H1 (cell line): ENCODE data around the gene MGME1. TPM values are rescaled to one million over a fixed set of nuclear protein-coding genes. Genes with fewer than 3 reads are reported as not detected.

Experiments used
- CTCF ChIA-PET: fragments of 300-600 bp; sonication (Branson Sonifier 250); formaldehyde crosslinking; loops from one replicate; lab custom pipeline; 2021; ENCODE audit not compliant: partially characterized antibody; lab: Charles Lee
- POLR2A ChIA-PET: fragments of 300-600 bp; sonication (Branson Sonifier 250); formaldehyde crosslinking; loops from one replicate; lab custom pipeline; 2021; ENCODE audit warnings: inconsistent platforms; ENCODE audit not compliant: partially characterized antibody; lab: Charles Lee
- DNase-seq, 2 experiments: peaks; one replicate each; pipeline versions ENCODE4 v3.0.0 to v3.0.0-alpha.2; 2010 to 2022; ENCODE audit warnings: low spot score in 2 of 2, low read depth in 1 of 2, mixed read lengths in 1 of 2
- FAIRE-seq: peaks from 2 replicates; lab custom pipeline; 2011; peaks lifted over from hg19 to GRCh38; lab: Jason Lieb, UNC
- H2AFZ ChIP-seq: 2 replicates; pipeline ENCODE4 v1.8.1; 2012; ENCODE audit warnings: low read length, inconsistent platforms
- H2AK5ac ChIP-seq: 2 replicates; pipeline ENCODE4 v1.6.1; 2013; ENCODE audit warnings: low read depth, low read length
- H2BK120ac ChIP-seq: replicated peaks from 2 replicates; pipeline ENCODE3; 2013; ENCODE audit warnings: low read depth, low read length, inconsistent platforms
- H2BK12ac ChIP-seq: 2 replicates; pipeline ENCODE4 v1.6.1; 2013; ENCODE audit warnings: low read depth, low read length
- H2BK15ac ChIP-seq: 2 replicates; pipeline ENCODE4 v1.6.1; 2013; ENCODE audit warnings: low read length
- H2BK20ac ChIP-seq: 2 replicates; pipeline ENCODE4 v1.6.1; 2013; ENCODE audit warnings: low read length
- H2BK5ac ChIP-seq: 2 replicates; pipeline ENCODE4 v1.6.1; 2013; ENCODE audit warnings: low read depth, low read length
- H3K14ac ChIP-seq: 2 replicates; pipeline ENCODE4 v1.6.1; 2013; ENCODE audit warnings: inconsistent platforms; ENCODE audit not compliant: insufficient read length
- H3K18ac ChIP-seq: 2 replicates; pipeline ENCODE4 v1.6.1; 2013; ENCODE audit warnings: low read length; ENCODE audit errors: extremely low read depth
- H3K23ac ChIP-seq: 2 replicates; pipeline ENCODE4 v1.6.1; 2013; ENCODE audit warnings: inconsistent platforms; ENCODE audit not compliant: insufficient read length
- H3K23me2 ChIP-seq: 2 replicates; pipeline ENCODE4 v1.6.1; 2013; ENCODE audit warnings: low read depth, low read length
- H3K27ac ChIP-seq: 2 replicates; pipeline ENCODE4 v1.6.1; 2011; ENCODE audit warnings: low read depth, low read length, inconsistent platforms
- H3K27me3 ChIP-seq, 4 experiments: replicated peaks in 1 of 4; 1 replicate in 1 of 4; 2 replicates in 3 of 4; pipeline versions ENCODE4 v1.6.1 to v1.8.1; 2011 to 2013; ENCODE audit warnings: low read length in 3 of 4, mild to moderate bottlenecking in 3 of 4, inconsistent platforms in 2 of 4, mixed read lengths in 2 of 4, moderate library complexity in 1 of 4; ENCODE audit not compliant: control insufficient read depth in 3 of 4, insufficient read depth in 3 of 4; ENCODE audit errors: extremely low read depth in 1 of 4
- H3K36me3 ChIP-seq, 4 experiments: 2 replicates each; pipeline versions ENCODE4 v1.6.1 to v1.8.1; 2011 to 2013; ENCODE audit warnings: mild to moderate bottlenecking in 4 of 4, low read length in 3 of 4, moderate library complexity in 2 of 4, control low read depth in 1 of 4, inconsistent platforms in 1 of 4; ENCODE audit not compliant: insufficient read depth in 4 of 4, control insufficient read depth in 2 of 4
- H3K4ac ChIP-seq: replicated peaks from 2 replicates; pipeline ENCODE3; 2013; ENCODE audit warnings: low read length, low read depth, mixed read lengths, inconsistent platforms; ENCODE audit not compliant: insufficient read length
- H3K4me1 ChIP-seq, 4 experiments: replicated peaks in 1 of 4; 1 replicate in 1 of 4; 2 replicates in 3 of 4; pipeline versions ENCODE4 v1.6.1 to v1.8.1; 2011 to 2013; ENCODE audit warnings: low read length in 3 of 4, inconsistent platforms in 2 of 4, mixed read lengths in 1 of 4; ENCODE audit not compliant: insufficient read depth in 4 of 4, control insufficient read depth in 3 of 4
- H3K4me2 ChIP-seq, 2 experiments: 2 replicates each; pipeline versions ENCODE4 v1.6.1 to v1.8.1; 2011 to 2013; ENCODE audit warnings: low read depth in 2 of 2, low read length in 2 of 2, control low read depth in 1 of 2, inconsistent platforms in 1 of 2, mild to moderate bottlenecking in 1 of 2; ENCODE audit not compliant: insufficient read depth in 1 of 2
- H3K4me3 ChIP-seq, 4 experiments: fragments of 200-600, 300-600 bp in 1 of 4; sonication (generic), shearing (Covaris generic), sonication (Bioruptor Twin) in 1 of 4; 2 replicates each; pipeline versions ENCODE4 v1.5.1 to v1.8.1; 2011 to 2016; ENCODE audit warnings: low read length in 4 of 4, low read depth in 3 of 4, control low read depth in 2 of 4, inconsistent platforms in 2 of 4, mild to moderate bottlenecking in 2 of 4, mixed read lengths in 1 of 4, moderate library complexity in 1 of 4; ENCODE audit not compliant: insufficient read depth in 2 of 4; ENCODE audit errors: extremely low read depth in 1 of 4
- H3K56ac ChIP-seq: replicated peaks from 2 replicates; pipeline ENCODE3; 2013; ENCODE audit warnings: low read depth, mild to moderate bottlenecking, mixed read lengths, low read length, inconsistent platforms; ENCODE audit not compliant: insufficient read length
- H3K79me1 ChIP-seq: 2 replicates; pipeline ENCODE4 v1.6.1; 2013; ENCODE audit warnings: low read depth, low read length, control low read depth
- H3K79me2 ChIP-seq, 2 experiments: 2 replicates each; pipeline versions ENCODE4 v1.6.1 to v1.8.1; 2012 to 2013; ENCODE audit warnings: low read length in 2 of 2, mild to moderate bottlenecking in 2 of 2, inconsistent platforms in 1 of 2; ENCODE audit not compliant: insufficient read depth in 2 of 2, control insufficient read depth in 1 of 2
- H3K9ac ChIP-seq, 4 experiments: replicated peaks in 1 of 4; 1 replicate in 1 of 4; 2 replicates in 3 of 4; pipeline versions ENCODE4 v1.6.1 to v1.8.1; 2011 to 2013; ENCODE audit warnings: low read depth in 3 of 4, low read length in 3 of 4, control low read depth in 2 of 4, mild to moderate bottlenecking in 2 of 4, moderate library complexity in 2 of 4, inconsistent platforms in 1 of 4; ENCODE audit errors: extremely low read depth in 1 of 4
- H3K9me3 ChIP-seq, 2 experiments: 2 replicates each; pipeline versions ENCODE4 v1.6.1 to v1.8.1; 2012 to 2013; ENCODE audit warnings: mild to moderate bottlenecking in 2 of 2, moderate library complexity in 2 of 2, control low read depth in 1 of 2, inconsistent platforms in 1 of 2, low read depth in 1 of 2, low read length in 1 of 2, mixed read lengths in 1 of 2; ENCODE audit not compliant: insufficient read depth in 2 of 2
- H4K20me1 ChIP-seq, 2 experiments: replicated peaks in 1 of 2; 2 replicates each; pipeline versions ENCODE3 to v1.8.1; 2011 to 2013; ENCODE audit warnings: inconsistent platforms in 2 of 2, low read length in 2 of 2, mild to moderate bottlenecking in 1 of 2; ENCODE audit not compliant: insufficient read depth in 2 of 2, control insufficient read depth in 1 of 2
- H4K5ac ChIP-seq: 2 replicates; pipeline ENCODE4 v1.6.1; 2013; ENCODE audit warnings: low read length, low read depth, mixed read lengths, inconsistent platforms; ENCODE audit not compliant: insufficient read length
- H4K8ac ChIP-seq: 2 replicates; pipeline ENCODE4 v1.8.0; 2013; ENCODE audit warnings: mild to moderate bottlenecking, moderate library complexity, low read length, inconsistent platforms; ENCODE audit not compliant: insufficient read depth; ENCODE audit errors: extremely low read depth
- H4K91ac ChIP-seq: replicated peaks from 2 replicates; pipeline ENCODE3; 2013; ENCODE audit warnings: low read length, mixed read lengths, inconsistent platforms; ENCODE audit not compliant: insufficient read length
- EZH2 ChIP-seq: fragments of 200-600 bp; sonication (generic); IDR thresholded peaks from 2 replicates; pipeline ENCODE4 v1.7.1; 2012; ENCODE audit warnings: low read depth, mild to moderate bottlenecking, moderate library complexity, low read length, inconsistent platforms; ENCODE audit not compliant: severe bottlenecking
- FOSL1 ChIP-seq: IDR thresholded peaks from 2 replicates; pipeline ENCODE4 v1.6.1; 2011; ENCODE audit warnings: mild to moderate bottlenecking, low read depth, low read length, moderate library complexity; ENCODE audit not compliant: insufficient read depth
- POLR2A ChIP-seq, 2 experiments: IDR thresholded peaks; 1 replicate in 1 of 2; 2 replicates in 1 of 2; pipeline ENCODE4 v1.6.1; 2011; ENCODE audit warnings: low read depth in 2 of 2, low read length in 2 of 2, mild to moderate bottlenecking in 2 of 2; ENCODE audit errors: control extremely low read depth in 1 of 2
- SP2 ChIP-seq: IDR thresholded peaks from 2 replicates; pipeline ENCODE4 v1.6.1; 2012; ENCODE audit warnings: mild to moderate bottlenecking, low read length, inconsistent platforms
- USF2 ChIP-seq: IDR thresholded peaks from 2 replicates; pipeline ENCODE4 v1.6.1; 2011; ENCODE audit warnings: low read length, improper control_type of control experiment
- WGBS, 2 experiments: shearing (Covaris generic) in 1 of 2; methylation state at CpG; one replicate each; pipeline versions ENCODE4 v1.1.6 to v1.1.7; 2013 to 2015; ENCODE audit warnings: low lambda C conversion rate in 2 of 2, mixed read lengths in 2 of 2, inconsistent platforms in 1 of 2, low coverage in 1 of 2, missing lambda C conversion rate in 1 of 2; ENCODE audit not compliant: insufficient replicate concordance in 2 of 2, insufficient coverage in 1 of 2, insufficient read length in 1 of 2; ENCODE audit errors: extremely low coverage in 1 of 2, missing lambda C conversion rate in 1 of 2; 5-methylcytosine and 5-hydroxymethylcytosine counted together
- polyA plus RNA-seq, 7 experiments: library from polyadenylated mRNA; depleted of rRNA in 3 of 7; stranded (reverse) in 5 of 7; unstranded in 2 of 7; fragments of >200 nt in 5 of 7; fragments of 200-250 nt in 2 of 7; gene quantifications; 1 replicate in 5 of 7; 2 replicates in 1 of 7; 4 replicates in 1 of 7; pipeline versions ENCODE4 v1.2.1 to v1.2.3, GENCODE V29; 2011 to 2013; ENCODE audit warnings: missing spikeins in 2 of 7, mixed read lengths in 2 of 7
- total RNA-seq: library from RNA; stranded (reverse); fragmentation: NEBNext Ultra II Directional; extraction: Animal tissue kit (Norgen Biotek cat#: 25700); gene quantifications from 2 replicates; pipeline ENCODE4 v1.2.1, GENCODE V29; 2021

Gene MGME1
- total and polyA plus RNA-seq, 2 of the 8 experiments (the other 6 are each of a cell fraction or from before 2014, with no cell fraction given): 27.7 to 59.0 TPM

DNA sequence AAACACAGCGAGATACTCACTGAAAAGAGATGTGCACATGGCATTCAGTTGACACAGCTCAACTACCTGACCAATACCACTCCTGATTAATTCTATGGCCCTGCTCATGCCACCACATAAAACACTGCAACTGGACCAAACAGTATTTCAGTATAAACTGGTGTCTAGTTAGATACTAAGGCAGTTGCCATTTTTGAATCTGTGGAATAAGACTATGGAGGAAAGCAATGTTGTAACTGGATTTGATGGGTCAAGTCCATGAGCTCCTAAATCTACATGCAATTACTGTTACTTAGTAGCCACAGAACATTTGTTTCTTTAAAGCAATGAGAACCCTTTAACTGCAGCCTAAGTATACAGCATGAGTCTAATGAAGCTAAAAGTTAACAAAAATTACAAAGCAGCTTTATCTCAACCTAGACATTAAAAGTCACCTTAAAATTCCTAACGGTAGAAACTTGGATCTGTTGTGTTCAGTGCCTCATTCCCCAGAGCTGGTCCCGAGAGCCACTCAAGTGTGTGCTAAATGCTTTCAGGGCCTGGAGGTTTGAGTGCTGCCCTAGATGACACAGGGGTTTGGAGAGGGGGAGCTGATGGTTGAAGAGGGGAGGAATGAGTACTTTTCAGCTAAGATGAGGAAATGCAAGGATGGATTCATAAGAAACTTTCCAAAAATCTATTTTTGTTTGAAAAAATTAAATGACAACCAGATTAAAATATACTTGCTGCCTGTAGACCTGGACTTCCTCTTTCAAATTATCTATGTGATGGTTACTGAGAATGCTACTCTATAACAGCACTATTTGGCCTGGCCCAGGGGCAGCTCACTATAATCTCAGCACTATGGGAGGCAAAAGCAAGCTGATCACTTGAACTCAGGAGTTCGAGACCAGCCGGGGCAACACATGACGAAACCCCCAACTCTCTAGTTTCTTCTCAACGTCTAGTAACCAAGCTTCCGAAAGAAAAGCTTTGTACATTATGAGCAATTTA, 15.8 kb upstream of the MGME1 start:
- no peak overlapping the region for H3K56ac ChIP-seq

More for the DNA sequence above, 15.8 kb upstream of the MGME1 start:
- no peak overlapping the region for H2AFZ ChIP-seq
- DNase-seq (no peak), FAIRE-seq (no peak)
- H3K23me2 ChIP-seq: no peaks in the 10 kb centered on the region
- H3K4me2 ChIP-seq: no peak overlapping the region
- no peak overlapping the region for H3K4me3 ChIP-seq
- peaks cover 26 to 27% of the 10 kb centered on the region in 2 experiments for H4K20me1 ChIP-seq
- H2BK5ac ChIP-seq: no peak overlapping the region
- H3K79me2 ChIP-seq: peaks cover 41 to 96% of the 10 kb centered on the region in 2 experiments
- no peak overlapping the region for H2BK20ac ChIP-seq
- no peaks in the 10 kb centered on the region for H3K27me3 ChIP-seq
- no peak overlapping the region for H3K14ac ChIP-seq
- ChIA-PET CTCF (interaction anchor here (0.9 to 2.3 kb wide), 3 partner anchors 15 to 65 kb away, joined by 3 to 11 read pairs (median 9); no protein-coding TSS in a partner anchor), POLR2A (interaction anchor here (0.9 to 20.7 kb wide), 4 partner anchors 11 to 38 kb away, joined by 3 to 424 read pairs (median 64); partner anchors contain the start of genes MGME1 and SNX5)
- H3K27ac ChIP-seq: 0 out of 2 replicates have a peak overlapping the region, but pooled peaks have one; percentile 11
- H2BK15ac ChIP-seq: no peak overlapping the region
- no peak overlapping the region for H4K5ac ChIP-seq
- no peak overlapping the region for H3K18ac ChIP-seq
- WGBS, 2 experiments: 96% methylated on average over 8 of the region's 8 CpGs; no CpG with 5 or more reads in 1 of the 2 experiments
- H2AK5ac ChIP-seq: no peak overlapping the region
- no peak overlapping the region for H4K91ac ChIP-seq
- no peak overlapping the region for H3K9ac ChIP-seq
- H3K4me1 ChIP-seq: peaks cover 0 to 7% (median 0%) of the 10 kb centered on the region in 4 experiments; a peak in 2 of 7 replicates
- no peaks in the 10 kb centered on the region for H3K9me3 ChIP-seq
- H3K4ac ChIP-seq: no peak overlapping the region
- no peak overlapping the region for H4K8ac ChIP-seq
- H3K36me3 ChIP-seq: peaks cover 61 to 90% (median 85%) of the 10 kb centered on the region in 4 experiments
- no peak overlapping the region for H3K23ac ChIP-seq
- TF ChIP-seq SP2: no peak
- no peak for TF ChIP-seq USF2
- TF ChIP-seq POLR2A (IDR thresholded peaks at IDR 0.05; ENCODE audit: control extremely low read depth in 1 of 2, low read depth in 2 of 2, low read length in 2 of 2): no peak; a peak in 1 of 3 replicates
- TF ChIP-seq FOSL1: no peak
- no peak for TF ChIP-seq EZH2
- H3K79me1 ChIP-seq: peaks cover 4% of the 10 kb centered on the region; the same call in 1 of the 2 replicates
- H2BK120ac ChIP-seq: no peak overlapping the region
- H2BK12ac ChIP-seq: no peak overlapping the region
